ENCODE measurements around the gene ZPBP.

DNA sequence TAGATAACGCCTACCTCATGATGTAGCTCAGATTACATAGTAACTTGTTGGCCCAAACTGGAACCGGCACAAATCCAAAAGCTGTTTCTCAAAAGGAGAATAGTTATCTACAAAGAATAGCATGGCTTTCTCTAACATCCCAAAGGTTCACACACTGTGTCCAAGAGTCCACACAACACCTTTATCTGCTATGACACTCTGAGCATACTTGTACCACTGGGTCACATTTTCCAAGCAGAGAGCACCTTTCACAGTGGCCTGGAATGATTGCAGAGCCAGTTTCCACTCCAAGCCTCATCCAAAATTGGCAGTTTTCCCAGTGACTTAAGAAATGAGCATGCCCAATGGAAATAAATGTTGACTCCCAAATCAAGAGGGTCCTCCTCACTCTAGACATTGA lies 164.3 kb downstream of the ZPBP start:
- TF ChIP-seq, protein P1, sequence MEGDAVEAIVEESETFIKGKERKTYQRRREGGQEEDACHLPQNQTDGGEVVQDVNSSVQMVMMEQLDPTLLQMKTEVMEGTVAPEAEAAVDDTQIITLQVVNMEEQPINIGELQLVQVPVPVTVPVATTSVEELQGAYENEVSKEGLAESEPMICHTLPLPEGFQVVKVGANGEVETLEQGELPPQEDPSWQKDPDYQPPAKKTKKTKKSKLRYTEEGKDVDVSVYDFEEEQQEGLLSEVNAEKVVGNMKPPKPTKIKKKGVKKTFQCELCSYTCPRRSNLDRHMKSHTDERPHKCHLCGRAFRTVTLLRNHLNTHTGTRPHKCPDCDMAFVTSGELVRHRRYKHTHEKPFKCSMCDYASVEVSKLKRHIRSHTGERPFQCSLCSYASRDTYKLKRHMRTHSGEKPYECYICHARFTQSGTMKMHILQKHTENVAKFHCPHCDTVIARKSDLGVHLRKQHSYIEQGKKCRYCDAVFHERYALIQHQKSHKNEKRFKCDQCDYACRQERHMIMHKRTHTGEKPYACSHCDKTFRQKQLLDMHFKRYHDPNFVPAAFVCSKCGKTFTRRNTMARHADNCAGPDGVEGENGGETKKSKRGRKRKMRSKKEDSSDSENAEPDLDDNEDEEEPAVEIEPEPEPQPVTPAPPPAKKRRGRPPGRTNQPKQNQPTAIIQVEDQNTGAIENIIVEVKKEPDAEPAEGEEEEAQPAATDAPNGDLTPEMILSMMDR (IDR thresholded peaks at IDR 0.05; ENCODE audit: low read depth, low read length), result no peak
- TF ChIP-seq, protein P2, sequence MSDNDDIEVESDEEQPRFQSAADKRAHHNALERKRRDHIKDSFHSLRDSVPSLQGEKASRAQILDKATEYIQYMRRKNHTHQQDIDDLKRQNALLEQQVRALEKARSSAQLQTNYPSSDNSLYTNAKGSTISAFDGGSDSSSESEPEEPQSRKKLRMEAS (IDR thresholded peaks at IDR 0.05; ENCODE audit: low read depth, low read length), result no peak

All from NB4 (cell line).